ENCODE measurements around the gene MSRB1.

MSRB1 gene

DNA sequence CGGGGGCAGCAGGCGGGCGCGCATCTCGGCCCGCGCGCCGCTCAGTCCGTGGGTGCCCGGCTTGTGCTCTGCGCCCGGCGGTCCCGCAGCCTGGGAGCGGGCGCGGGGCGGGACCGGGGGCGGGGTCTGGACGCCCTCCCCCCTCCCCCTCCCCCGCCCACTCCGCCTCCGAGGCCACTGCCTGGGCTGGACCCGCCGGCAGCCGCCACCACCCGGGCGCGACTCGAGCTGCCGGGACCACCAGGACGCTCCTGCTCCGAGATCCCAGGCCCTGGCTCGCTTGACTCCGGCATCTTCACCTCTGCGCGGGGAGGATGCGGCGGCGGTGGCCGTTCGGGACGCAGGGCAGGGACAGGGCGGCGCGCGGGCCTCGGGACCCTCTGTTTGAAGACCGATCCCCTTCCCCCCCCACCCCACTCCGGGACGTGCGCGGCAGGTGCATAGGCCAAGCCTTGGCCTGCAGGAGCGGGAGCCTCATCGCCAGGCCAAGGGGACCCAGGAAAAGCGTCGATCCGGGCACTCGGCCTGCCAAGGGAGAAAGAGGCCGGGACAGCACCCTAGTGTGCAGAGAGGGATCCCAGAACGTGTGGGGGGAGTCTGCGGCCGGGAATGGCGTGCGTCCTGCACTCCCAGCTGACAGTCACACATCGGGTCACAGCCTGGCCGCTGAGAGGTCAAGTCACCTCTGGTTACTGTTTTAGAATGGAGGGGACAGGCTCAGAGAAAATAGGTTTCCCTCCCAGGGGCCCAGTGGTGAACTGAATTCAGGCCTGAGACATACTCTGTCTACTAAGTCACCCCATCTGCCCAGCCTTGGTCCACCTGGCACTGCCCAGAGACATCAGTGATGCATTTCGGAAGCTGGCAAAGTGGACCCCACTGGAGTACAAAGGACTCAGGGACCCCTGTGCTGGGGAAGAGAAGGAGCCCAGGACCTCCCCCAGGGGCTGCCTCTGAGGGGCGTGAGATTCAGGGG, 24.4 kb downstream of the MSRB1 start, which contains the start of gene HS3ST6:
Gene HS3ST6 (minus strand): TSS at position 65 of the 976 bp plus-strand sequence. CDS start 92 bp downstream, outside the sequence.
- no peak for TF ChIP-seq TAF1 (IDR thresholded peaks at IDR 0.05; ENCODE audit: low read depth)
- TF ChIP-seq TCF12 (IDR thresholded peaks at IDR 0.05; ENCODE audit: low read depth), result no peak
- no peak for TF ChIP-seq MAX (IDR thresholded peaks at IDR 0.05)
- no peak for TF ChIP-seq RAD21 (IDR thresholded peaks at IDR 0.05; ENCODE audit: low read depth)
- TF ChIP-seq REST (IDR thresholded peaks at IDR 0.05; ENCODE audit: low read depth), result no peak
- no peak for TF ChIP-seq YY1 (IDR thresholded peaks at IDR 0.05; ENCODE audit: low read depth)
- no peak for TF ChIP-seq CEBPB (IDR thresholded peaks at IDR 0.05)
- no peak for TF ChIP-seq USF1 (IDR thresholded peaks at IDR 0.05)
- TF ChIP-seq CREB1 (IDR thresholded peaks at IDR 0.05; ENCODE audit: low read depth), result no peak
- TF ChIP-seq EP300 (IDR thresholded peaks at IDR 0.05; ENCODE audit: borderline replicate concordance), result no peak
- no peak; the same call in 1 of the 2 replicates for TF ChIP-seq ZBTB7A (IDR thresholded peaks at IDR 0.05; ENCODE audit: low read depth)
- TF ChIP-seq EGR1 (IDR thresholded peaks at IDR 0.05), result no peak
- TF ChIP-seq TEAD4 (IDR thresholded peaks at IDR 0.05), result no peak
- TF ChIP-seq FOXM1 (IDR thresholded peaks at IDR 0.05; ENCODE audit: borderline replicate concordance, low read depth), result no peak

- no peak for TF ChIP-seq RAD21 (IDR thresholded peaks at IDR 0.05; ENCODE audit: low read depth)
- TF ChIP-seq FOXM1 (IDR thresholded peaks at IDR 0.05; ENCODE audit: borderline replicate concordance, low read depth), result no peak
- TF ChIP-seq TCF12 (IDR thresholded peaks at IDR 0.05; ENCODE audit: low read depth), result no peak
- no peak for TF ChIP-seq ZBTB7A (IDR thresholded peaks at IDR 0.05; ENCODE audit: low read depth)
- TF ChIP-seq REST (IDR thresholded peaks at IDR 0.05; ENCODE audit: low read depth), result no peak
- no peak for TF ChIP-seq CEBPB (IDR thresholded peaks at IDR 0.05)
- TF ChIP-seq EGR1 (IDR thresholded peaks at IDR 0.05), result no peak
- no peak for TF ChIP-seq TAF1 (IDR thresholded peaks at IDR 0.05; ENCODE audit: low read depth)
Observed at GRCh38 chr16:1917665-1918350, 25.2 kb downstream of the MSRB1 start.

- TF ChIP-seq EGR1 (IDR thresholded peaks at IDR 0.05) (no peak), ZBTB7A (IDR thresholded peaks at IDR 0.05; ENCODE audit: low read depth) (peak; percentile 64; the same call in 1 of the 2 replicates)
Observed at GRCh38 chr16:1917056-1917664, 25.8 kb downstream of the MSRB1 start.

DNA sequence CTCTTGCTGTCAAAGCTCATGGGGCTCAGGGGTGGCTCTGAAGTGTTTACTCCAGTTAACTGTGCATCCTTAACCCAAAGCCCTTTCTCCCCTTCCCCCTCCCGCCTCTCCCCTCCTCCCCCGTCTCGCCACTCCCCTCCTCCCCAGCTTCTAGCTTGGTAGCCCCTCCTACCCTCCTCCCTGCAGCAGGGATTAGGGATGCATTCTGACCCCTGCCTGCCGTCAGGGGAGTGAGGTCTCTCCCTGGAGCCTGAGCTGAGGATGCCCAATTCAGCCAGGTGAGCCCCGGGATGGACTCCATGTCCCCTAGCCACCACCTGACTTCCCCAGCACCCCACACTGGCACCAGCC, 26.4 kb downstream of the MSRB1 start:
- TF ChIP-seq TAF1 (IDR thresholded peaks at IDR 0.05; ENCODE audit: low read depth) (no peak), CEBPB (IDR thresholded peaks at IDR 0.05) (no peak), NFIC (IDR thresholded peaks at IDR 0.05) (no peak), EP300 (IDR thresholded peaks at IDR 0.05; ENCODE audit: borderline replicate concordance) (no peak), YY1 (IDR thresholded peaks at IDR 0.05; ENCODE audit: low read depth) (no peak), TEAD4 (IDR thresholded peaks at IDR 0.05) (no peak), CREB1 (IDR thresholded peaks at IDR 0.05; ENCODE audit: low read depth) (no peak), TCF12 (IDR thresholded peaks at IDR 0.05; ENCODE audit: low read depth) (no peak), RAD21 (IDR thresholded peaks at IDR 0.05; ENCODE audit: low read depth) (no peak), EGR1 (IDR thresholded peaks at IDR 0.05) (no peak), USF1 (IDR thresholded peaks at IDR 0.05) (no peak), FOXM1 (IDR thresholded peaks at IDR 0.05; ENCODE audit: borderline replicate concordance, low read depth) (no peak), REST (IDR thresholded peaks at IDR 0.05; ENCODE audit: low read depth) (no peak), ZBTB7A (IDR thresholded peaks at IDR 0.05; ENCODE audit: low read depth) (no peak)

Data from Ishikawa (cell line).